Vagina (tissue), 2 donors: Measurements from ENCODE around the gene CDH9. TPM values are rescaled to one million over a fixed set of nuclear protein-coding genes. Genes with fewer than 3 reads are reported as not detected.

Source experiments
- DNase-seq, 2 donors: peaks; one replicate each; pipeline ENCODE4 v3.0.0-alpha.2; 2017; ENCODE audit errors: extremely low spot score in 2 of 2
- H3K27ac ChIP-seq: fragments of 200-600 bp; sonication (generic); one replicate; pipeline ENCODE4 v1.5.1; 2019
- H3K27me3 ChIP-seq: fragments of 200-600 bp; sonication (generic); one replicate; pipeline ENCODE4 v1.5.1; 2019
- H3K36me3 ChIP-seq, 2 donors: fragments of 200-600 bp; sonication (generic); one replicate each; pipeline ENCODE4 v1.5.1; 2017 to 2019
- H3K4me1 ChIP-seq: fragments of 200-600 bp; sonication (generic); one replicate; pipeline ENCODE4 v1.5.1; 2019
- H3K4me3 ChIP-seq, 2 donors: fragments of 200-600 bp; sonication (generic); 1 replicate in 1 of 2; 2 replicates in 1 of 2; pipeline ENCODE4 v1.5.1; 2016 to 2019
- H3K9me3 ChIP-seq: fragments of 200-600 bp; sonication (generic); one replicate; pipeline ENCODE4 v1.5.1; 2019
- CTCF ChIP-seq, 3 experiments: fragments of 450-650 bp in 2 of 3; fragments of 200-600 bp in 1 of 3; sonication (generic) in 1 of 3; IDR thresholded peaks; one replicate each; pipeline ENCODE4 v1.5.1; 2017 to 2019; ENCODE audit warnings: antibody characterized with exemption in 3 of 3, mild to moderate bottlenecking in 2 of 3, moderate library complexity in 2 of 3
- POLR2A ChIP-seq, 2 donors: fragments of 450-650 bp; IDR thresholded peaks; one replicate each; pipeline ENCODE4 v1.6.1; 2017; ENCODE audit warnings: antibody characterized with exemption in 2 of 2, mild to moderate bottlenecking in 2 of 2, moderate library complexity in 2 of 2
- POLR2AphosphoS5 ChIP-seq, 2 donors: sonication (generic); formaldehyde crosslinking; IDR thresholded peaks; one replicate each; pipeline ENCODE4 v1.9.0; 2017; ENCODE audit warnings: antibody characterized with exemption in 2 of 2, mild to moderate bottlenecking in 2 of 2, low read depth in 1 of 2; ENCODE audit not compliant: insufficient read depth in 1 of 2
- intact Hi-C: fragments of 100-400 bp; cut with DNase I; formaldehyde crosslinking; loops from one replicate; pipeline ENCODE4 v1.15.1; 2023
- total RNA-seq: library from RNA; depleted of rRNA; stranded (reverse); fragments of >200 nt; gene quantifications from one replicate; pipeline ENCODE4 v1.2.3, GENCODE V29; 2016

Gene CDH9
- total RNA-seq, 1 donor from 2014 or later, result not detected

DNA sequence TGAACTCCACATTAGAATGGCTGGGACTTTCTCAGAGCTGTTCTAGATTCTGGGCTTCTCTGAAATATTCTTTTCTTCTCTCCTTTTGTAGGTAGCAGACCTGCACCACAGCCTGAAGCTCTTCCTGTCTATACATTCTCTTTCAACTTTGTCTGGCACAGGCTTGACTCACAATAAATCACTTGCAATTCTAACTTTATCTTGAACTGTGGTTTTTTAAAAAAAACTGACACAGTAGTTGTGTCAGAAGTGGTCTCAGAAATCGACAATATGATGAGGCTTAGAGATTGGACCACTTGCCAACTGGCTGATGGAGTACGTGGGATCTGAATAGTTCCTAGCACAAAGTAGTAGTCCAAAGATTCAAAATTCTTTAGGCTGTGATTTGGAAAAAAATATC lies 24.1 kb upstream of the CDH9 start:
- no peak overlapping the region for H3K27ac ChIP-seq
- H3K4me1 ChIP-seq, result no peaks in the 10 kb centered on the region
- DNase-seq, result no peak
- TF ChIP-seq CTCF (IDR thresholded peaks at IDR 0.05) (no peak), POLR2A (IDR thresholded peaks at IDR 0.05) (no peak), POLR2AphosphoS5 (IDR thresholded peaks at IDR 0.05; ENCODE audit: insufficient read depth in 1 of 2, low read depth in 1 of 2) (no peak)
- H3K36me3 ChIP-seq, result no peaks in the 10 kb centered on the region
- intact Hi-C loops, result no loop called here
- no peak overlapping the region for H3K4me3 ChIP-seq
- no peaks in the 10 kb centered on the region for H3K9me3 ChIP-seq
- no peaks in the 10 kb centered on the region for H3K27me3 ChIP-seq

- intact Hi-C loops, result no loop called here
- Histone ChIP-seq H3K4me3 (no peak overlapping the region), H3K9me3 (no peaks in the 10 kb centered on the region), H3K27me3 (no peaks in the 10 kb centered on the region), H3K36me3 (no peaks in the 10 kb centered on the region), H3K27ac (no peak overlapping the region), H3K4me1 (no peaks in the 10 kb centered on the region)
- TF ChIP-seq POLR2A (IDR thresholded peaks at IDR 0.05) (no peak), POLR2AphosphoS5 (IDR thresholded peaks at IDR 0.05; ENCODE audit: insufficient read depth in 1 of 2, low read depth in 1 of 2) (no peak), CTCF (IDR thresholded peaks at IDR 0.05) (no peak)
- no peak for DNase-seq
These were observed 10.1 kb upstream of the CDH9 start for GRCh38 chr5:27048510-27048909.

DNA sequence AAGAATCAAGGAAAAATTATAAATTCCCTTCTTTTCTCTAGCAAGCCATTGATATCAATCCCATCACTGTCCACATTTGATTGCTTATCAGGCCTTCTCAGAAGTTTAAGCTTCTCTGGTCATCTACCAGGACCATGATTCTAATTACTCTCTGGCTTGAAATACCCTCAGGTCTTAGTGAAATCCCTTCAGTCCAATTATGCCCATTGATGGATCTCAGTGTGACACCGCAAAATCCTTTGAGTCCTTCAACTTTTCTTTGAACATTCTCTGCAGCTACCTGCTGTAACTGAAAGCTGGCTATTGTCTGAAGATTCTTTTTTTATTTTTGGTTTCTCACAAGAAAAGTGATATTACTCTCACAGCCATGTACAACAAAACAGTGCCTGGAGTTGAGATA lies 3.0 kb upstream of the CDH9 start:
- no peaks in the 10 kb centered on the region for H3K4me1 ChIP-seq
- no peak overlapping the region for H3K4me3 ChIP-seq
- H3K27ac ChIP-seq, result no peak overlapping the region
- DNase-seq, result no peak
- no peaks in the 10 kb centered on the region for H3K36me3 ChIP-seq
- no peak for TF ChIP-seq POLR2A (IDR thresholded peaks at IDR 0.05)
- no peak for TF ChIP-seq POLR2AphosphoS5 (IDR thresholded peaks at IDR 0.05; ENCODE audit: insufficient read depth in 1 of 2, low read depth in 1 of 2)
- TF ChIP-seq CTCF (IDR thresholded peaks at IDR 0.05), result no peak
- no peaks in the 10 kb centered on the region for H3K27me3 ChIP-seq
- intact Hi-C loops, result no loop called here
- no peaks in the 10 kb centered on the region for H3K9me3 ChIP-seq

GRCh38 chr5:27034565-27034964 lies 3.8 kb downstream of the CDH9 start:
- Histone ChIP-seq H3K27ac (no peak overlapping the region), H3K4me1 (no peaks in the 10 kb centered on the region), H3K36me3 (no peaks in the 10 kb centered on the region), H3K4me3 (no peak overlapping the region), H3K9me3 (no peaks in the 10 kb centered on the region), H3K27me3 (no peaks in the 10 kb centered on the region)
- no peak for TF ChIP-seq CTCF (IDR thresholded peaks at IDR 0.05)
- no peak for TF ChIP-seq POLR2A (IDR thresholded peaks at IDR 0.05)
- no peak for TF ChIP-seq POLR2AphosphoS5 (IDR thresholded peaks at IDR 0.05; ENCODE audit: insufficient read depth in 1 of 2, low read depth in 1 of 2)
- DNase-seq, result no peak
- intact Hi-C loops, result no loop called here

GRCh38 chr5:27026801-27027200 lies 11.6 kb downstream of the CDH9 start:
- H3K36me3 ChIP-seq, result no peaks in the 10 kb centered on the region
- no peaks in the 10 kb centered on the region for H3K27me3 ChIP-seq
- no peak overlapping the region for H3K27ac ChIP-seq
- no peaks in the 10 kb centered on the region for H3K9me3 ChIP-seq
- no peaks in the 10 kb centered on the region for H3K4me1 ChIP-seq
- intact Hi-C loops, result no loop called here
- DNase-seq, result no peak
- TF ChIP-seq POLR2A (IDR thresholded peaks at IDR 0.05), result no peak
- no peak for TF ChIP-seq POLR2AphosphoS5 (IDR thresholded peaks at IDR 0.05; ENCODE audit: insufficient read depth in 1 of 2, low read depth in 1 of 2)
- no peak for TF ChIP-seq CTCF (IDR thresholded peaks at IDR 0.05)
- H3K4me3 ChIP-seq, result no peak overlapping the region
